ENCODE measurements around the gene DDIT4.
"Not testable (repeated sequence)": the region's sequence is repeated elsewhere in the genome, so short reads cannot be mapped to it uniquely, and the experiment has no call there.

DDIT4 gene

GRCh38 chr10:72273410-72274212 is at the start of gene DDIT4:
DDIT4 (plus strand) TSS chr10:72273924; CDS start chr10:72274217, 293 bp downstream.
- in situ Hi-C loops (cut with MboI; ENCODE audit: low sequenced_read_pairs) = no loop called here

- in situ Hi-C loops (cut with MboI; ENCODE audit: low sequenced_read_pairs) = not testable (repeated sequence)
Observed at GRCh38 chr10:72224191-72224590, 49.5 kb upstream of the DDIT4 start.

GRCh38 chr10:72226418-72227027 is 47.2 kb upstream of the DDIT4 start:
- in situ Hi-C loops (cut with MboI; ENCODE audit: low sequenced_read_pairs) = no loop called here

GRCh38 chr10:72227826-72228225 is 45.9 kb upstream of the DDIT4 start:
- in situ Hi-C loops (cut with MboI; ENCODE audit: low sequenced_read_pairs) = no loop called here

GRCh38 chr10:72228318-72228751 is 45.4 kb upstream of the DDIT4 start:
- in situ Hi-C loops (cut with MboI; ENCODE audit: low sequenced_read_pairs) = no loop called here

GRCh38 chr10:72229261-72230251 is 44.2 kb upstream of the DDIT4 start:
- in situ Hi-C loops (cut with MboI; ENCODE audit: low sequenced_read_pairs) = no loop called here

- in situ Hi-C loops (cut with MboI; ENCODE audit: low sequenced_read_pairs) = no loop called here
Observed at GRCh38 chr10:72233621-72234020, 40.1 kb upstream of the DDIT4 start.

GRCh38 chr10:72234560-72235095 is 39.1 kb upstream of the DDIT4 start:
- in situ Hi-C loops (cut with MboI; ENCODE audit: low sequenced_read_pairs) = no loop called here

GRCh38 chr10:72235544-72236279 is 38.0 kb upstream of the DDIT4 start:
- in situ Hi-C loops (cut with MboI; ENCODE audit: low sequenced_read_pairs) = no loop called here

GRCh38 chr10:72238392-72239175 is 35.1 kb upstream of the DDIT4 start:
- in situ Hi-C loops (cut with MboI; ENCODE audit: low sequenced_read_pairs) = no loop called here

- in situ Hi-C loops (cut with MboI; ENCODE audit: low sequenced_read_pairs) = no loop called here
Observed at GRCh38 chr10:72239409-72239808, 34.3 kb upstream of the DDIT4 start.

GRCh38 chr10:72240371-72240770 is 33.4 kb upstream of the DDIT4 start:
- in situ Hi-C loops (cut with MboI; ENCODE audit: low sequenced_read_pairs) = no loop called here

- in situ Hi-C loops (cut with MboI; ENCODE audit: low sequenced_read_pairs) = no loop called here
Observed at GRCh38 chr10:72241691-72242252, 32.0 kb upstream of the DDIT4 start.

GRCh38 chr10:72242675-72243074 is 31.0 kb upstream of the DDIT4 start:
- in situ Hi-C loops (cut with MboI; ENCODE audit: low sequenced_read_pairs) = no loop called here

- in situ Hi-C loops (cut with MboI; ENCODE audit: low sequenced_read_pairs) = no loop called here
Observed at GRCh38 chr10:72243822-72244437, 29.8 kb upstream of the DDIT4 start.

GRCh38 chr10:72244573-72245038 is 29.1 kb upstream of the DDIT4 start:
- in situ Hi-C loops (cut with MboI; ENCODE audit: low sequenced_read_pairs) = no loop called here

- in situ Hi-C loops (cut with MboI; ENCODE audit: low sequenced_read_pairs) = no loop called here
Observed at GRCh38 chr10:72245949-72246525, 27.7 kb upstream of the DDIT4 start.

- in situ Hi-C loops (cut with MboI; ENCODE audit: low sequenced_read_pairs) = no loop called here
Observed at GRCh38 chr10:72248468-72249151, 25.1 kb upstream of the DDIT4 start.

All from HL-60/S4 treated with retinoic acid at 250 ng/mL for 4 days and 3 days (cell line).